ENCODE measurements around the gene ANAPC2.

The ANAPC2 gene

GRCh38 chr9:137205126-137206069 is 17.0 kb upstream of the ANAPC2 start, which contains the start of the genes NDOR1 and TMEM203:
TSS of gene NDOR1 (plus strand) at chr9:137205700. CDS start at chr9:137205778, 78 bp downstream.
TSS of gene TMEM203 (minus strand) at chr9:137205648. CDS start at chr9:137205414, 234 bp downstream.
- DNase-seq (ENCODE audit: low spot score), result peak; percentile 91
- Histone ChIP-seq H3K27ac (peak within 1 kb of the TSS; percentile 72 to 85), H3K4me3 (peak within 1 kb of the TSS; percentile 95)
- no peak for TF ChIP-seq CTCF (IDR thresholded peaks at IDR 0.05)

- peak overlapping the region; percentile 95 for H3K4me3 ChIP-seq
- TF ChIP-seq CTCF (IDR thresholded peaks at IDR 0.05), result no peak
- H3K27ac ChIP-seq, result peak overlapping the region in 1 of 2 donors; percentile 85
- no peak for DNase-seq (ENCODE audit: low spot score)
Measured at GRCh38 chr9:137204731-137205125, 16.4 kb upstream of the ANAPC2 start.

- no peak for TF ChIP-seq CTCF (IDR thresholded peaks at IDR 0.05)
- no peak for DNase-seq (ENCODE audit: low spot score)
- Histone ChIP-seq H3K27ac (no peak overlapping the region), H3K4me3 (no peak overlapping the region)
Measured at GRCh38 chr9:137202966-137203365, 14.6 kb upstream of the ANAPC2 start.

GRCh38 chr9:137201205-137201868 is 13.0 kb upstream of the ANAPC2 start:
- no peak for TF ChIP-seq CTCF (IDR thresholded peaks at IDR 0.05)
- H3K4me3 ChIP-seq, result peak overlapping the region; percentile 83
- DNase-seq (ENCODE audit: low spot score), result no peak
- peak overlapping the region; percentile 73 to 84 for H3K27ac ChIP-seq

GRCh38 chr9:137200311-137201204 is 12.2 kb upstream of the ANAPC2 start, which contains the start of gene TPRN:
TSS of gene TPRN (minus strand) at chr9:137200741. CDS start at chr9:137200711, 30 bp downstream.
- peak within 1 kb of the TSS; percentile 83 for H3K4me3 ChIP-seq
- H3K27ac ChIP-seq, result peak within 1 kb of the TSS; percentile 73 to 86
- no peak for TF ChIP-seq CTCF (IDR thresholded peaks at IDR 0.05)
- DNase-seq (ENCODE audit: low spot score), result peak; percentile 100

- TF ChIP-seq CTCF (IDR thresholded peaks at IDR 0.05), result no peak
- peak overlapping the region; percentile 83 for H3K4me3 ChIP-seq
- DNase-seq (ENCODE audit: low spot score), result no peak
- peak overlapping the region in 1 of 2 donors; percentile 86 for H3K27ac ChIP-seq
Measured at GRCh38 chr9:137199411-137200121, 11.2 kb upstream of the ANAPC2 start.
